Kidney (tissue), 14 donors: ENCODE measurements around the gene CRYM. TPM values are rescaled to one million over a fixed set of nuclear protein-coding genes. Genes with fewer than 3 reads are reported as not detected.
A peak's percentile ranks its signal among the peaks of the same experiment; 100 is the strongest.

ENCODE experiments used
- DNase-seq, 5 donors: peaks; one replicate each; pipeline ENCODE4 v3.0.0-alpha.2; 2013 to 2020
- FAIRE-seq: peaks from 2 replicates; lab custom pipeline; 2012; peaks lifted over from hg19 to GRCh38; lab: Jason Lieb, UNC
- H3K27ac ChIP-seq, 2 donors: one replicate each; pipeline ENCODE4 v1.7.0; 2013; ENCODE audit warnings: low read depth in 2 of 2, low read length in 2 of 2, inconsistent platforms in 1 of 2
- H3K27me3 ChIP-seq: one replicate; pipeline ENCODE4 v1.7.1; 2013; ENCODE audit warnings: low read length, inconsistent platforms; ENCODE audit not compliant: control insufficient read depth, insufficient read depth
- H3K36me3 ChIP-seq, 3 donors: one replicate each; pipeline versions ENCODE4 v1.7.0 to v1.7.1; 2013; ENCODE audit warnings: low read length in 3 of 3, control low read depth in 1 of 3, inconsistent platforms in 1 of 3; ENCODE audit not compliant: insufficient read depth in 3 of 3, control insufficient read depth in 2 of 3
- H3K4me1 ChIP-seq, 3 donors: one replicate each; pipeline versions ENCODE4 v1.7.0 to v1.7.1; 2013; ENCODE audit warnings: low read length in 3 of 3, inconsistent platforms in 1 of 3, low read depth in 1 of 3; ENCODE audit not compliant: control insufficient read depth in 2 of 3, insufficient read depth in 2 of 3
- H3K4me3 ChIP-seq, 3 donors: one replicate each; pipeline versions ENCODE4 v1.7.0 to v1.8.1; 2013; ENCODE audit warnings: low read length in 3 of 3, control low read depth in 1 of 3, inconsistent platforms in 1 of 3
- H3K9ac ChIP-seq, 3 donors: one replicate each; pipeline versions ENCODE4 v1.7.0 to v1.7.1; 2013; ENCODE audit warnings: low read length in 3 of 3, control low read depth in 1 of 3, inconsistent platforms in 1 of 3
- H3K9me3 ChIP-seq, 3 donors: one replicate each; pipeline versions ENCODE4 v1.7.0 to v1.7.1; 2013; ENCODE audit warnings: low read length in 3 of 3, control low read depth in 1 of 3, inconsistent platforms in 1 of 3; ENCODE audit not compliant: control insufficient read depth in 2 of 3, insufficient read depth in 1 of 3
- intact Hi-C: fragments of 100-400 bp; cut with DNase I; formaldehyde crosslinking; loops from one replicate; pipeline ENCODE4 v1.11.1; 2022
- polyA plus RNA-seq: library from polyadenylated mRNA; stranded (reverse); fragments of 350-450 nt; fragmentation: Illumina TruSeq; extraction: RNeasy Lipid Tissue Mini Kit (QIAGEN cat#74804); gene quantifications from one replicate; pipeline ENCODE4 v1.2.3, GENCODE V29; 2014; ENCODE audit warnings: low read depth, low replicate concordance; ENCODE audit not compliant: insufficient read depth
- total RNA-seq: library from RNA; stranded (reverse); fragmentation: NEBNext Ultra II Directional; extraction: Animal tissue kit (Norgen Biotek cat#: 25700); gene quantifications from one replicate; pipeline ENCODE4 v1.2.1, GENCODE V29; 2021
- TF ChIP-seq, protein P1 (sequence below): IDR thresholded peaks from 3 replicates; pipeline ENCODE4 v1.5.1; 2012; ENCODE audit warnings: mild to moderate bottlenecking, moderate library complexity, borderline replicate concordance; ENCODE audit not compliant: insufficient read depth; ENCODE audit errors: extremely low read depth
- donor health status: control.
- donor health status: control.
- donor health status: control.
- donor health status: control.
- donor health status: control.
- donor health status: DM: yes; HTN: yes; CAD: no.
- donor health status: Normal renal cell carcinoma (clear cell type).

Gene CRYM
- total and polyA plus RNA-seq, 2 donors from 2014 or later: 5.8 to 80.9 TPM

DNA sequence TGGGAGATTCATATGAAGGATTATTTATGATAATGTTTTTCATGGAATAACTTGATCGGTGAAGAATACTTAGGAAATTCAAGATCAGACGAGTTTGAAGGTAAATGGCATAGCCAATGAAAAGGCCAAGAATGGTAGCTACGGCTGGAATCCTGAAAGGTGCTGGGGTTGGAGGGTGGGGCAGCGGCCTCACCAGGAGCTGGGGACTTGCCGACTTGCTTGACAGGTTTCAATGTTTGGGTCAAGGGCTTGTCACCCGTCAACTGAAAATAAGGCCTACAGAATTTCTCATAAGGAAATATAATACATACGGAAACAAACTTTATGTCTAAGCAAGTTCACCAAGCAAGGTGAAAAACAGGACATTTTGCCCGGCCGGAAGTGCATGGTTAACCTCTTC is 9.9 kb downstream of the CRYM start:
- H3K27ac ChIP-seq: no peak overlapping the region
- H3K9ac ChIP-seq: no peak overlapping the region
- no peak for DNase-seq
- H3K4me3 ChIP-seq: no peak overlapping the region
- no peaks in the 10 kb centered on the region for H3K9me3 ChIP-seq
- intact Hi-C loops: no loop called here
- no peaks in the 10 kb centered on the region for H3K27me3 ChIP-seq
- peaks cover 8 to 15% (median 11%) of the 10 kb centered on the region in 3 donors for H3K4me1 ChIP-seq
- TF ChIP-seq, protein P1, sequence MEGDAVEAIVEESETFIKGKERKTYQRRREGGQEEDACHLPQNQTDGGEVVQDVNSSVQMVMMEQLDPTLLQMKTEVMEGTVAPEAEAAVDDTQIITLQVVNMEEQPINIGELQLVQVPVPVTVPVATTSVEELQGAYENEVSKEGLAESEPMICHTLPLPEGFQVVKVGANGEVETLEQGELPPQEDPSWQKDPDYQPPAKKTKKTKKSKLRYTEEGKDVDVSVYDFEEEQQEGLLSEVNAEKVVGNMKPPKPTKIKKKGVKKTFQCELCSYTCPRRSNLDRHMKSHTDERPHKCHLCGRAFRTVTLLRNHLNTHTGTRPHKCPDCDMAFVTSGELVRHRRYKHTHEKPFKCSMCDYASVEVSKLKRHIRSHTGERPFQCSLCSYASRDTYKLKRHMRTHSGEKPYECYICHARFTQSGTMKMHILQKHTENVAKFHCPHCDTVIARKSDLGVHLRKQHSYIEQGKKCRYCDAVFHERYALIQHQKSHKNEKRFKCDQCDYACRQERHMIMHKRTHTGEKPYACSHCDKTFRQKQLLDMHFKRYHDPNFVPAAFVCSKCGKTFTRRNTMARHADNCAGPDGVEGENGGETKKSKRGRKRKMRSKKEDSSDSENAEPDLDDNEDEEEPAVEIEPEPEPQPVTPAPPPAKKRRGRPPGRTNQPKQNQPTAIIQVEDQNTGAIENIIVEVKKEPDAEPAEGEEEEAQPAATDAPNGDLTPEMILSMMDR: no peak
- H3K36me3 ChIP-seq: no peaks in the 10 kb centered on the region
- FAIRE-seq: no peak

DNA sequence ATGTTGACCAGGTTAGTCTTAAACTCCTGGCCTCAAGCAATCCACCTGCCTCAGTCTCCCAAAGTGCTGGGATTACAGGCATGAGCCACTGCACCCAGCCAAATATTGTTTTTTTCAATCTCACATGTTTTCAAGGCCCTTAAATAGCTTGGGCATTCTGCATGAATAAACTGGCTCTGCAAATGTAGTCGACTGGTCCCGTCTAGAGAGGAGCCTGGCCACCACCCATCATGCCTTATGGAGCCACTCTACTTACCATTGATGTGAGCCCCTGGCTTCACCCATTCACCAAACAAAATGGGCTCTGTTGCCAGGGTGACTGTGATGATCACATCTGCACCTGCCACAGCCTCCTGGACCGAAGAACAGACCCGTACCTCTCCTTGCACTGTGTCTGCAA is 10.8 kb downstream of the CRYM start:
- peaks cover 8 to 15% (median 11%) of the 10 kb centered on the region in 3 donors for H3K4me1 ChIP-seq
- FAIRE-seq: no peak
- no peak for DNase-seq
- TF ChIP-seq, protein P1: no peak
- intact Hi-C loops: no loop called here
- H3K27ac ChIP-seq: no peak overlapping the region
- H3K9ac ChIP-seq: no peak overlapping the region
- H3K9me3 ChIP-seq: no peaks in the 10 kb centered on the region
- H3K4me3 ChIP-seq: no peak overlapping the region
- no peaks in the 10 kb centered on the region for H3K36me3 ChIP-seq
- H3K27me3 ChIP-seq: no peaks in the 10 kb centered on the region

DNA sequence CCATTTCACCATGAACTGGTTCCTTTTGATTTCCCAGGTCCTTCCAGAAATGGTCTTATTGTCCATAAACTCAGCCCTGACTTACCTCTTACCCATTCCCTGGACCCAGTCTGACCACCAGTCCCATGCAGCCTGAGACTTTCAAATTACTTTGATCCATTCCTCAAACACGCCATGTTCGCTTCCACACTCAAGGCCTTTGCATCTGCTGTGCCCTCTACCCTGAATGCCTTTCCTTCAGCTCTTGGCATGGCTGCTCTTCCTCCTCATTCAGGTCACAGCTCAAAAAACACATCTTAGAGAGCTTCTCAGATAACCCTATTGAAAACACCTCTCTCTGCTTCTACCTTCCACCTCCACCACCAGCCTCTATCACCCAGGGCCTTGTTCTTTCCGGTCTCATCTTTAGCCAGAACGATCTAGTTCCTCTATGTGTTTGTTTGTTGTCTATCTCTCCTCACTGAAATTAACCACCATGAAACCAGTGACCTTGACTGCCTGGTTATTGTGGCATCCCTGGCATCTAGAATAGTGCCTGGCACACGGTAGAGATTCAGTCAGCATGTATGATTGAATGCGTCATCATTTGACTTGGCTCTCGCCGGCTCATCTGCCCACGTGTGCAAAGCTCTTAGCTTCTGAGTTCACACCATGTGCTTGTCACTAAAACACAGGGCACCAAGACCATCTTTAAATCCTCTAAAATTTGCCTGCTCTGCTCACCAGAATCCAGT is 12.8 kb downstream of the CRYM start:
- no peaks in the 10 kb centered on the region for H3K36me3 ChIP-seq
- no peak overlapping the region for H3K4me3 ChIP-seq
- H3K4me1 ChIP-seq: peaks cover 11 to 25% (median 24%) of the 10 kb centered on the region in 3 donors
- DNase-seq (no peak), FAIRE-seq (no peak)
- intact Hi-C loops: no loop called here
- peak overlapping the region; percentile 44 to 51 for H3K27ac ChIP-seq
- H3K9ac ChIP-seq: no peak overlapping the region
- H3K9me3 ChIP-seq: no peaks in the 10 kb centered on the region
- TF ChIP-seq, protein P1: no peak
- H3K27me3 ChIP-seq: no peaks in the 10 kb centered on the region
